ENCODE results near the gene RBM11. TPM values are rescaled to one million over a fixed set of nuclear protein-coding genes. Genes with fewer than 3 reads are reported as not detected.
A peak's percentile ranks its signal among the peaks of the same experiment; 100 is the strongest.

Gene RBM11
- total RNA-seq, 1 donor from 2014 or later, result 4.9 TPM

- Mint-ChIP-seq H3K36me3 (ENCODE audit: insufficient read depth) (no peaks in the 10 kb centered on the region), H3K9me3 (ENCODE audit: low read depth) (peaks cover 10% of the 10 kb centered on the region), H3K4me1 (ENCODE audit: low read depth) (peaks cover 4% of the 10 kb centered on the region), H3K4me3 (ENCODE audit: low read depth) (no peak overlapping the region), H3K27ac (no peak overlapping the region), H3K27me3 (no peaks in the 10 kb centered on the region)
- no peak for DNase-seq (ENCODE audit: low spot score, unreplicated experiment)
- no peak for TF ChIP-seq CTCF (IDR thresholded peaks at IDR 0.05; ENCODE audit: unreplicated experiment)
These were observed 35.4 kb downstream of the RBM11 start for GRCh38 chr21:14251336-14251735.

GRCh38 chr21:14259747-14260146 is 43.8 kb downstream of the RBM11 start:
- no peak for DNase-seq (ENCODE audit: low spot score, unreplicated experiment)
- Mint-ChIP-seq H3K4me3 (ENCODE audit: low read depth) (no peak overlapping the region), H3K36me3 (ENCODE audit: insufficient read depth) (no peaks in the 10 kb centered on the region), H3K4me1 (ENCODE audit: low read depth) (no peaks in the 10 kb centered on the region), H3K9me3 (ENCODE audit: low read depth) (no peaks in the 10 kb centered on the region), H3K27me3 (peaks cover 3% of the 10 kb centered on the region), H3K27ac (no peak overlapping the region)
- TF ChIP-seq CTCF (IDR thresholded peaks at IDR 0.05; ENCODE audit: unreplicated experiment), result peak; percentile 73

GRCh38 chr21:14260174-14260764 is 44.3 kb downstream of the RBM11 start:
- Mint-ChIP-seq H3K9me3 (ENCODE audit: low read depth) (no peaks in the 10 kb centered on the region), H3K27ac (no peak overlapping the region), H3K4me3 (ENCODE audit: low read depth) (no peak overlapping the region), H3K27me3 (peaks cover 3% of the 10 kb centered on the region), H3K4me1 (ENCODE audit: low read depth) (no peaks in the 10 kb centered on the region), H3K36me3 (ENCODE audit: insufficient read depth) (no peaks in the 10 kb centered on the region)
- DNase-seq (ENCODE audit: low spot score, unreplicated experiment), result no peak
- no peak for TF ChIP-seq CTCF (IDR thresholded peaks at IDR 0.05; ENCODE audit: unreplicated experiment)

GRCh38 chr21:14262039-14262438 is 46.1 kb downstream of the RBM11 start:
- Mint-ChIP-seq H3K4me1 (ENCODE audit: low read depth) (no peaks in the 10 kb centered on the region), H3K4me3 (ENCODE audit: low read depth) (no peak overlapping the region), H3K9me3 (ENCODE audit: low read depth) (no peaks in the 10 kb centered on the region), H3K27me3 (peaks cover 3% of the 10 kb centered on the region), H3K36me3 (ENCODE audit: insufficient read depth) (no peaks in the 10 kb centered on the region), H3K27ac (no peak overlapping the region)
- DNase-seq (ENCODE audit: low spot score, unreplicated experiment), result no peak
- no peak for TF ChIP-seq CTCF (IDR thresholded peaks at IDR 0.05; ENCODE audit: unreplicated experiment)

GRCh38 chr21:14263879-14264278 is 47.9 kb downstream of the RBM11 start:
- H3K36me3 Mint-ChIP-seq (ENCODE audit: insufficient read depth), result no peaks in the 10 kb centered on the region
- H3K4me1 Mint-ChIP-seq (ENCODE audit: low read depth), result no peaks in the 10 kb centered on the region
- no peak overlapping the region for H3K4me3 Mint-ChIP-seq (ENCODE audit: low read depth)

More at GRCh38 chr21:14263879-14264278, 47.9 kb downstream of the RBM11 start:
- TF ChIP-seq CTCF (IDR thresholded peaks at IDR 0.05; ENCODE audit: unreplicated experiment), result no peak
- no peaks in the 10 kb centered on the region for H3K9me3 Mint-ChIP-seq (ENCODE audit: low read depth)
- H3K27ac Mint-ChIP-seq, result no peak overlapping the region
- no peak for DNase-seq (ENCODE audit: low spot score, unreplicated experiment)
- H3K27me3 Mint-ChIP-seq, result no peaks in the 10 kb centered on the region

All from progenitor cell of endocrine pancreas (in vitro differentiated cells).